HFFc6 (cell line): ENCODE data around the gene CDC42EP2. TPM values are rescaled to one million over a fixed set of nuclear protein-coding genes. Genes with fewer than 3 reads are reported as not detected.
A peak's percentile ranks its signal among the peaks of the same experiment; 100 is the strongest.

Experiments used
- DNase-seq: peaks from one replicate; pipeline ENCODE4 v3.0.0-alpha.2; 2018
- H3K27ac Mint-ChIP-seq: 2 replicates; pipeline ENCODE4 v1.8.0; 2020; ENCODE audit warnings: mild to moderate bottlenecking, mixed read lengths
- H3K27me3 Mint-ChIP-seq: 2 replicates; pipeline ENCODE4 v1.8.0; 2021; ENCODE audit warnings: mild to moderate bottlenecking, moderate library complexity, mixed read lengths; ENCODE audit not compliant: insufficient read depth
- H3K36me3 Mint-ChIP-seq: 2 replicates; pipeline ENCODE4 v1.8.0; 2021; ENCODE audit warnings: low read depth, mixed read lengths
- H3K4me1 Mint-ChIP-seq: 2 replicates; pipeline ENCODE4 v1.8.0; 2020; ENCODE audit warnings: low read depth, mixed read lengths
- H3K4me3 Mint-ChIP-seq: 2 replicates; pipeline ENCODE4 v1.8.0; 2020; ENCODE audit warnings: mild to moderate bottlenecking, moderate library complexity, mixed read lengths
- H3K9me3 Mint-ChIP-seq: 2 replicates; pipeline ENCODE4 v1.8.0; 2020; ENCODE audit warnings: mild to moderate bottlenecking, mixed read lengths
- CTCF ChIP-seq: fragments of 200-600 bp; sonication (generic); IDR thresholded peaks from 2 replicates; pipeline ENCODE4 v1.5.0; 2021; ENCODE audit warnings: antibody characterized with exemption, mild to moderate bottlenecking
- total RNA-seq, 6 experiments: library from RNA; stranded (reverse); fragmentation: NEBNext Ultra II Directional; extraction: Animal tissue kit (Norgen Biotek cat#: 25700); gene quantifications; 2 replicates in 1 of 6; 3 replicates in 5 of 6; pipeline ENCODE4 v1.2.3, GENCODE V29; 2021

The CDC42EP2 gene
- total RNA-seq, 6 experiments from 2014 or later, result 19.0 to 35.3 (median 22.6) TPM

GRCh38 chr11:65362966-65363365 is 48.3 kb downstream of the CDC42EP2 start:
- DNase-seq, result no peak
- no peak overlapping the region for H3K4me3 Mint-ChIP-seq
- peaks cover 5% of the 10 kb centered on the region for H3K27me3 Mint-ChIP-seq
- H3K36me3 Mint-ChIP-seq, result no peaks in the 10 kb centered on the region
- TF ChIP-seq CTCF, result no peak
- H3K9me3 Mint-ChIP-seq, result no peaks in the 10 kb centered on the region
- H3K27ac Mint-ChIP-seq, result no peak overlapping the region
- peaks cover 3% of the 10 kb centered on the region for H3K4me1 Mint-ChIP-seq

- Mint-ChIP-seq H3K4me3 (no peak overlapping the region), H3K9me3 (no peaks in the 10 kb centered on the region), H3K4me1 (no peaks in the 10 kb centered on the region), H3K36me3 (no peaks in the 10 kb centered on the region), H3K27me3 (peaks cover under 1% of the 10 kb centered on the region), H3K27ac (no peak overlapping the region)
- TF ChIP-seq CTCF, result no peak
- DNase-seq, result no peak
Measured at GRCh38 chr11:65363770-65364169, 49.1 kb downstream of the CDC42EP2 start.

GRCh38 chr11:65366340-65366773 is 51.7 kb downstream of the CDC42EP2 start:
- no peak overlapping the region for H3K4me3 Mint-ChIP-seq
- peaks cover 2% of the 10 kb centered on the region for H3K27me3 Mint-ChIP-seq
- peak; percentile 91 for TF ChIP-seq CTCF
- no peak overlapping the region for H3K27ac Mint-ChIP-seq
- peaks cover 13% of the 10 kb centered on the region for H3K4me1 Mint-ChIP-seq
- no peaks in the 10 kb centered on the region for H3K9me3 Mint-ChIP-seq
- no peaks in the 10 kb centered on the region for H3K36me3 Mint-ChIP-seq
- DNase-seq, result peak; percentile 82

GRCh38 chr11:65370659-65371049 is 56.0 kb downstream of the CDC42EP2 start:
- H3K27ac Mint-ChIP-seq, result peak overlapping the region; percentile 98
- no peak for DNase-seq
- H3K9me3 Mint-ChIP-seq, result no peaks in the 10 kb centered on the region
- H3K36me3 Mint-ChIP-seq, result no peaks in the 10 kb centered on the region
- peaks cover 2% of the 10 kb centered on the region for H3K27me3 Mint-ChIP-seq
- peak overlapping the region; percentile 42 for H3K4me3 Mint-ChIP-seq
- no peak for TF ChIP-seq CTCF
- H3K4me1 Mint-ChIP-seq, result peaks cover 24% of the 10 kb centered on the region

Other genes with a start within 250 kb of the CDC42EP2 start
- gene CDCA5, start 230.8 kb upstream of the CDC42EP2 start, total RNA-seq, result 10 to 100 TPM; 14.3 to 28.3 (median 26.6) TPM
- gene ZFPL1, start 230.6 kb upstream of the CDC42EP2 start, total RNA-seq, result 10 to 100 TPM; 41.0 to 56.6 (median 53.6) TPM
- gene VPS51, start 218.7 kb upstream of the CDC42EP2 start, total RNA-seq, result 10 to 100 TPM; 61.2 to 90.1 (median 79.4) TPM
- 1 to 10 TPM; 3.8 to 6.4 (median 4.9) TPM for gene TM7SF2, start 203.0 kb upstream of the CDC42EP2 start, total RNA-seq
- gene ZNHIT2, start 197.2 kb upstream of the CDC42EP2 start, total RNA-seq, result 10 to 100 TPM in 4 of 6 experiments, 1 to 10 TPM in 2; 9.3 to 13.6 (median 11.1) TPM
- gene FAU, start 192.7 kb upstream of the CDC42EP2 start, total RNA-seq, result 100 to 1,000 TPM; 631 to 750 (median 715) TPM
- 10 to 100 TPM; 53.2 to 59.7 (median 56.9) TPM for gene MRPL49, start 192.5 kb upstream of the CDC42EP2 start, total RNA-seq
- gene SYVN1, start 180.3 kb upstream of the CDC42EP2 start, total RNA-seq, result 10 to 100 TPM; 39.9 to 46.9 (median 42.9) TPM
- gene SPDYC, start 144.6 kb upstream of the CDC42EP2 start, total RNA-seq, result not detected
- gene CAPN1, start 132.9 kb upstream of the CDC42EP2 start, total RNA-seq, result 100 to 1,000 TPM; 203 to 271 (median 231) TPM
- gene POLA2, start 52.9 kb upstream of the CDC42EP2 start, total RNA-seq, result 10 to 100 TPM in 5 of 6 experiments, 1 to 10 TPM in 1; 8.6 to 18.3 (median 15.3) TPM
- 10 to 100 TPM; 55.4 to 64.3 (median 61.7) TPM for gene DPF2, start 19.0 kb downstream of the CDC42EP2 start, total RNA-seq
- under 1 TPM in 2 of 6 experiments, not detected in 4; 0.12 to 0.13 TPM for gene TIGD3, start 39.9 kb downstream of the CDC42EP2 start, total RNA-seq
- gene SLC25A45, start 67.8 kb downstream of the CDC42EP2 start, total RNA-seq, result 1 to 10 TPM; 4.9 to 8.9 (median 5.8) TPM
- 10 to 100 TPM; 22.4 to 28.5 (median 27.1) TPM for gene FRMD8, start 71.8 kb downstream of the CDC42EP2 start, total RNA-seq
- gene NEAT1, start 107.9 kb downstream of the CDC42EP2 start, total RNA-seq, result 100 to 1,000 TPM; 185 to 250 (median 213) TPM
- 1,000 to 10,000 TPM; 3,136 to 4,087 (median 3,570) TPM for gene MALAT1, start 184.2 kb downstream of the CDC42EP2 start, total RNA-seq
- 100 to 1,000 TPM; 120 to 137 (median 126) TPM for gene SCYL1, start 210.2 kb downstream of the CDC42EP2 start, total RNA-seq
- gene LTBP3, start 243.5 kb downstream of the CDC42EP2 start, total RNA-seq, result 10 to 100 TPM; 64.0 to 78.1 (median 66.0) TPM